Progenitor cell of endocrine pancreas (in vitro differentiated cells): Measurements from ENCODE around the gene RAB31. TPM values are rescaled to one million over a fixed set of nuclear protein-coding genes. Genes with fewer than 3 reads are reported as not detected.

Experiments
- DNase-seq: peaks from one replicate; pipeline ENCODE4 v3.0.0; 2021; ENCODE audit warnings: low spot score; ENCODE audit not compliant: unreplicated experiment
- H3K27ac Mint-ChIP-seq: 2 replicates; pipeline ENCODE4 v1.8.0; 2021; ENCODE audit warnings: mild to moderate bottlenecking, moderate library complexity, mixed read lengths
- H3K27me3 Mint-ChIP-seq: 2 replicates; pipeline ENCODE4 v1.8.0; 2021; ENCODE audit warnings: mixed read lengths
- H3K36me3 Mint-ChIP-seq: 2 replicates; pipeline ENCODE4 v1.8.0; 2022; ENCODE audit warnings: mixed read lengths; ENCODE audit not compliant: insufficient read depth
- H3K4me1 Mint-ChIP-seq: 2 replicates; pipeline ENCODE4 v1.8.0; 2021; ENCODE audit warnings: low read depth, mixed read lengths
- H3K4me3 Mint-ChIP-seq: 2 replicates; pipeline ENCODE4 v1.8.0; 2021; ENCODE audit warnings: low read depth, mild to moderate bottlenecking, moderate library complexity, mixed read lengths
- H3K9me3 Mint-ChIP-seq: 2 replicates; pipeline ENCODE4 v1.8.0; 2021; ENCODE audit warnings: low read depth, mixed read lengths
- CTCF ChIP-seq: fragments of 200-600 bp; sonication (generic); IDR thresholded peaks from one replicate; pipeline ENCODE4 v1.5.0; 2021; ENCODE audit warnings: antibody characterized with exemption, mild to moderate bottlenecking; ENCODE audit not compliant: unreplicated experiment
- total RNA-seq: library from RNA; stranded (reverse); gene quantifications from 2 replicates; pipeline ENCODE4 v1.2.1, GENCODE V29; 2021

RAB31 gene
- total RNA-seq, 1 donor from 2014 or later: 2.9 TPM

GRCh38 chr18:9771261-9771976 is 63.3 kb downstream of the RAB31 start:
- Mint-ChIP-seq H3K4me3 (no peak overlapping the region), H3K27me3 (peaks cover 15% of the 10 kb centered on the region), H3K4me1 (no peaks in the 10 kb centered on the region), H3K27ac (no peak overlapping the region), H3K9me3 (peaks cover 3% of the 10 kb centered on the region), H3K36me3 (no peaks in the 10 kb centered on the region)
- TF ChIP-seq CTCF: peak; percentile 96
- DNase-seq: peak; percentile 84

GRCh38 chr18:9771977-9772660 is 64.0 kb downstream of the RAB31 start:
- Mint-ChIP-seq H3K9me3 (peaks cover 3% of the 10 kb centered on the region), H3K27me3 (peaks cover 15% of the 10 kb centered on the region), H3K4me1 (no peaks in the 10 kb centered on the region), H3K4me3 (no peak overlapping the region), H3K36me3 (no peaks in the 10 kb centered on the region), H3K27ac (no peak overlapping the region)
- DNase-seq: no peak
- no peak for TF ChIP-seq CTCF

GRCh38 chr18:9772847-9773677 is 65.0 kb downstream of the RAB31 start:
- Mint-ChIP-seq H3K4me3 (no peak overlapping the region), H3K27ac (no peak overlapping the region)
- TF ChIP-seq CTCF: no peak

GRCh38 chr18:9774150-9774549 is 66.0 kb downstream of the RAB31 start:
- TF ChIP-seq CTCF: no peak
- no peak overlapping the region for H3K4me3 Mint-ChIP-seq
- peaks cover 15% of the 10 kb centered on the region for H3K27me3 Mint-ChIP-seq
- H3K4me1 Mint-ChIP-seq: no peaks in the 10 kb centered on the region
- H3K36me3 Mint-ChIP-seq: no peaks in the 10 kb centered on the region
- no peak for DNase-seq
- H3K27ac Mint-ChIP-seq: no peak overlapping the region
- no peaks in the 10 kb centered on the region for H3K9me3 Mint-ChIP-seq

More at GRCh38 chr18:9772847-9773677, 65.0 kb downstream of the RAB31 start:
- no peaks in the 10 kb centered on the region for H3K4me1 Mint-ChIP-seq
- H3K9me3 Mint-ChIP-seq: peaks cover 3% of the 10 kb centered on the region
- no peak for DNase-seq
- H3K36me3 Mint-ChIP-seq: no peaks in the 10 kb centered on the region
- H3K27me3 Mint-ChIP-seq: peaks cover 15% of the 10 kb centered on the region

- no peak for TF ChIP-seq CTCF
- H3K9me3 Mint-ChIP-seq: no peaks in the 10 kb centered on the region
- no peak for DNase-seq
- no peaks in the 10 kb centered on the region for H3K36me3 Mint-ChIP-seq
- no peak overlapping the region for H3K27ac Mint-ChIP-seq
- H3K4me1 Mint-ChIP-seq: no peaks in the 10 kb centered on the region
- H3K27me3 Mint-ChIP-seq: peaks cover 15% of the 10 kb centered on the region
- no peak overlapping the region for H3K4me3 Mint-ChIP-seq
Measured at GRCh38 chr18:9775178-9775577, 67.1 kb downstream of the RAB31 start.
